ENCODE data around the gene SWT1.
"Not testable (repeated sequence)": the region's sequence is repeated elsewhere in the genome, so short reads cannot be mapped to it uniquely, and the experiment has no call there.

SWT1 gene

DNA sequence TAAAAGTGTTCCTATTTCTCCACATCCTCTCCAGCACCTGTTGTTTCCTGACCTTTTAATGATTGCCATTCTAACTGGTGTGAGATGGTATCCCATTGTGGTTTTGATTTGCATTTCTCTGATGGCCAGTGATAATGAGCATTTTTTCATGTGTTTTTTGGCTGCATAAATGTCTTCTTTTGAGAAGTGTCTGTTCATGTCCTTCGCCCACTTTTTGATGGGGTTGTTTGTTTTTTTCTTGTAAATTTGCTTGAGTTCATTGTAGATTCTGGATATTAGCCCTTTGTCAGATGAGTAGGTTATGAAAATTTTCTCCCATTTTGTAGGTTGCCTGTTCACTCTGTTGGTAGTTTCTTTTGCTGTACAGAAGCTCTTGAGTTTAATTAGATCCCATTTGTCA, 95.4 kb downstream of the SWT1 start:
- not testable (repeated sequence) for DNase-seq

GRCh38 chr1:185255595-185255994, 98.6 kb downstream of the SWT1 start:
- DNase-seq, result not testable (repeated sequence)

- not testable (repeated sequence) for DNase-seq
These were observed 100.4 kb downstream of the SWT1 start for GRCh38 chr1:185257116-185257949.

- DNase-seq, result no peak
These were observed 100.9 kb downstream of the SWT1 start for GRCh38 chr1:185257950-185258208.

GRCh38 chr1:185258676-185259075, 101.7 kb downstream of the SWT1 start:
- no peak for DNase-seq

GRCh38 chr1:185260611-185261010, 103.6 kb downstream of the SWT1 start:
- DNase-seq, result no peak

GRCh38 chr1:185262151-185262550, 105.2 kb downstream of the SWT1 start:
- no peak for DNase-seq

GRCh38 chr1:185263292-185263691, 106.3 kb downstream of the SWT1 start:
- DNase-seq, result no peak

- DNase-seq, result no peak
These were observed 106.8 kb downstream of the SWT1 start for GRCh38 chr1:185263780-185264179.

DNA sequence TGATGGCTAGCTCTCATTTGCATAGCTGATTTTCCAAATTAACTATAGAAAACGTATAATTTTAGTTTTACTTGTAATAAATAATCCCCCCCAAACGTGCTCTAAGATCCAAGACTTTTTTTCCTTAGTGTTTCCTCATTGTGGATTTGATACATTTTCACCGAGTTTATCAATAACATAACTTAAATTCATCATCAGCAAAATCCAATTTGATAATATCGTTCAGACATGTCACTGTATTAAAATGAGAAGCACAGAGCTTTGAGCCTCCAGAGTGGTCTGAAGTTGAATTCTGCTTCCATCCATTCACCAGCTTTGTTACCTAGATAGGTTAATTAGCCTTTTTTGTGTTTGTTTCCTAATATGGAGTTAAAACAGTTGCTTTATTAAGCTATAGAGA, 108.3 kb downstream of the SWT1 start:
- no peak for DNase-seq

DNA sequence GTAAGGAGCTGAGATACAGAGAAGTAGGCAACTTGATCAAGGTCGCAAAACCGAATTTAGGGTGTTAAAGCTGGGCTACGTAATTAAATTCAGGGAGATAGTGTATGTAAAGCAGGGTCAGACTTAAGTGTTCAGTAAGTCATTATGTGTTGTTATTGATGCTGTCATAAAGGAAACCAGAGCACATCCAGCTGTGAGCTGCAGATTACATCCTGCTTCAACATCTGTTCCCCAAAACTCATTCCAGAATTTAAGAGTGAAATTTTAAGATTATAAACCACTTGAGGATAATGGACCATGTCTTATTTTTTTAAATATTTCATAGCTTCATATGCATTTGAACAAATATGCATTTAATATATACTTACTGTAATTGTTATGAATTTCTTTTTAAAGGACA, 110.3 kb downstream of the SWT1 start:
- DNase-seq, result no peak

GRCh38 chr1:185267701-185268100, 110.7 kb downstream of the SWT1 start:
- DNase-seq, result no peak

- DNase-seq, result no peak
These were observed 111.4 kb downstream of the SWT1 start for GRCh38 chr1:185268352-185268751.

- peak in 1 of 2 experiments; percentile 34 for DNase-seq
These were observed 115.0 kb downstream of the SWT1 start for GRCh38 chr1:185271921-185272320.

GRCh38 chr1:185279571-185279970, 122.6 kb downstream of the SWT1 start:
- DNase-seq, result no peak

GRCh38 chr1:185280589-185280988, 123.6 kb downstream of the SWT1 start:
- DNase-seq, result no peak

DNA sequence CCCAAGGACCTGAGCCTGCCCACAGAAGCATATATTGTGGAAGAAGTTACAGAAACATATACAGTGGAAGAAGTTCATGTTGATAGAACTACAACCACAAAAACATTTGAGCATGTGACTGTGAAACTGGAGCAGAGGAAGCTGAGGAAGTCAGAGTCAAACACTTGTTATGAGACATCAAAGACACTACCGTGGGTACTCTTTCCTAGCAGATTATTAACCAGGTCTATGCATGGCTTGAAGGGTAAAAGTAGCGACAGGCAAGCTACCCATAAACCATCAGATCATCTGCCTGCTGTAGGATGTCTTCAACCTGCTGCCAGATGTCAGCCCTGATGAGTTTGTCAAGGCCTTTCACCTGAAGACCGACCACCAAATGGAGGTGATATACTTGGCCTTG, 124.3 kb downstream of the SWT1 start:
- DNase-seq, result no peak

- no peak for DNase-seq
These were observed 127.1 kb downstream of the SWT1 start for GRCh38 chr1:185284116-185284515.

GRCh38 chr1:185284533-185285276, 127.7 kb downstream of the SWT1 start:
- no peak for DNase-seq

DNA sequence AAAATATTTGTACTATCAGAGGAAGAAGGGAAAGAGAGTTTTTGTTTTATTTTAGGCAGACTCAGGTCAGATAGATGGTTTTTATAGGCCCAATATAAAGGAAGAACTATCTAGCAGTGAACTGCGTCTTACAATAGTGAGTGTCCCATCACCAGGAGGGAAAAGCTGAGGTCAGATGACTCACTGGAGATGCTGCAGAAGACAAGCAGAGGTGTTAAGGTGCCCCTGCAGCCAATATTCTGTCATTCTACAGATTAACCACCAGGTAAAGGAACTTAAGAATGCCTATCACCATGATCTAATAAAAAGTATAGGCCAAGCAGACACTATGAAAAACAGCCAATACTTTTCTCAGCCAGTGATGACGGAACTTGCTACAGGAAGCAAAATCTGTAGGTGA, 130.5 kb downstream of the SWT1 start:
- DNase-seq, result no peak

GRCh38 chr1:185288435-185288834, 131.5 kb downstream of the SWT1 start:
- no peak for DNase-seq

DNA sequence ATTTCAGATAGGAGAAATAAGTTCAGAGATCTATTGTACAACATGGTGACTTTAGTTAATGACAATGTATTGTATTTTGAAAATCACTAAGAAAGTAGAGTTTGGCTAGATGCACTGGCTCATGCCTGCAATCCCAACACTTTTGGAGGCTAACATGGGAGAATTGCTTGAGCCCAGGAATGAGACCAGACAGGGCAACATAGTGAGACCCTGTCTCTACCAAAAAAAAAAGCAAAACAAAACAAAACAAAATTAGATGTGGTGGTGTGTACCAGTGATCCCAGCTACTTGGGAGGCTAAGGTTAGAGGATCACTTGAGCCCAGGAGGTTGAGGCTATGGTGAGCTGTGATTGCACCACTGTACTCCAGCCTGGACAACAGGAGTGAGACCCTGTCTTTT, 132.9 kb downstream of the SWT1 start:
- no peak for DNase-seq

DNA sequence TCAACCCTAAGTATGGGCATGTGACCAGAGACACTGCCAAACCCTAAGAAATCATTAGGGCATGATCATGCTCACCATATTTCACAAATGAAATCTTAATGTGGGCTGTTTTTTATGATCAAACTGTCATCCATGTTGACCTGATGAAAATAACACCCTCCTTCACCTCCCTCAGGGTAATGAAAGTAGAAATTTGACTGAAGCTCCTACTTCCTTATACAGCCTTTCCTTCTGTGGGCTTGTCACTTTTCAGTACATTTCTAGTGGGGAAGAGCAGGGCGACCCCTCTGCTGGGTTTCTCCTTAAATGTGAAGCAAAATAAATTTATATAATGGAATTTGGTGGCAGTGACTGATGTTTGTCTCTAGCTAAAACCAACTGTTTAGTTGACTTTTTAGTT, 134.2 kb downstream of the SWT1 start:
- no peak for DNase-seq

DNA sequence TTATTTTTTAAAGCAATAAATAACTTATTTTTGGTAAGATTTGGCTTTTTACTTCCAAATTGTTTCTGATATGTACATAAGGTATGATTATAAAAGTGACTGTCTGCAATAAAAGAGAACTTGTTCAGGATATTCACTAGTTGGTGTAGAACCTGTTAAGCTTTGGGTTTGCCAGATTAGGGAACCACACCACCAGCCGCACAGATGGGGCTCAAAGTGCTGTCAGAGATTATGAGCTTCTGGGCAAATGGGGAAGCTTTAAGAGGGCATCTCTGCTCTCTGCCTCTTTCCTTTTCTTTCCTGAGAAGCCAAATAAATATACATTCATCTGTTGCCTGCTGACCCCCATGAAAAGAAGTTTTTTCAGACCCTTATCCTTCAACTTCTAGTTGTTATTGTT, 134.7 kb downstream of the SWT1 start:
- DNase-seq, result peak in 1 of 2 experiments; percentile 47

- DNase-seq, result no peak
These were observed 135.3 kb downstream of the SWT1 start for GRCh38 chr1:185292237-185292636.

Data from NCI-H526 (cell line).